Measurements from ENCODE around the gene FUT2. TPM values are rescaled to one million over a fixed set of nuclear protein-coding genes. Genes with fewer than 3 reads are reported as not detected.

FUT2 gene
- total RNA-seq, 1 experiment from 2014 or later: not detected

- peak; percentile 69 for DNase-seq (ENCODE audit: extremely low read depth, low read depth)
Observed at GRCh38 chr19:48746738-48747575, 51.2 kb downstream of the FUT2 start, which contains the start of gene IZUMO1. Gene IZUMO1 (minus strand): TSS chr19:48746909. CDS start chr19:48745859, 1,050 bp downstream.

GRCh38 chr19:48749571-48750198 is 53.9 kb downstream of the FUT2 start:
- DNase-seq (ENCODE audit: extremely low read depth, low read depth): no peak

GRCh38 chr19:48750351-48750750 is 54.6 kb downstream of the FUT2 start:
- no peak for DNase-seq (ENCODE audit: extremely low read depth, low read depth)

GRCh38 chr19:48750771-48751504 is 55.2 kb downstream of the FUT2 start:
- DNase-seq (ENCODE audit: extremely low read depth, low read depth): no peak

GRCh38 chr19:48751845-48752495 is 56.2 kb downstream of the FUT2 start:
- DNase-seq (ENCODE audit: extremely low read depth, low read depth): no peak

- no peak for DNase-seq (ENCODE audit: extremely low read depth, low read depth)
Observed at GRCh38 chr19:48752496-48753365, 57.0 kb downstream of the FUT2 start, which contains the start of gene FUT1. Gene FUT1 (minus strand): TSS chr19:48752641. CDS start chr19:48751281, 1,360 bp downstream.

GRCh38 chr19:48755084-48755641 is 59.4 kb downstream of the FUT2 start, which contains the start of gene FGF21:
Gene FGF21 (plus strand): TSS chr19:48755524. CDS start chr19:48756237, 713 bp downstream.
- DNase-seq (ENCODE audit: extremely low read depth, low read depth): no peak

Other genes with a start within 250 kb of the FUT2 start
- gene GRWD1, start 250.0 kb upstream of the FUT2 start, total RNA-seq (2014; rRNA removed; shearing (Covaris generic)): 19.3 and 26.3 TPM in 2 replicates
- gene KCNJ14, start 240.4 kb upstream of the FUT2 start, total RNA-seq (2014; rRNA removed; shearing (Covaris generic)): 1.8 and 2.0 TPM in 2 replicates
- 22.2 and 26.3 TPM in 2 replicates for gene CYTH2, start 226.6 kb upstream of the FUT2 start, total RNA-seq (2014; rRNA removed; shearing (Covaris generic))
- gene LMTK3, start 184.1 kb upstream of the FUT2 start, total RNA-seq (2014; rRNA removed; shearing (Covaris generic)): 0.05 TPM in 1 of 2 replicates, not detected in the other
- 0.12 TPM in 1 of 2 replicates, not detected in the other for gene SULT2B1, start 143.8 kb upstream of the FUT2 start, total RNA-seq (2014; rRNA removed; shearing (Covaris generic))
- not detected in 2 replicates for gene SPACA4, start 89.2 kb upstream of the FUT2 start, total RNA-seq (2014; rRNA removed; shearing (Covaris generic))
- gene FAM83E, start 80.9 kb upstream of the FUT2 start, total RNA-seq (2014; rRNA removed; shearing (Covaris generic)): 0.57 TPM in 1 of 2 replicates, not detected in the other
- gene RPL18, start 76.8 kb upstream of the FUT2 start, total RNA-seq (2014; rRNA removed; shearing (Covaris generic)): 1,411 and 1,488 TPM in 2 replicates
- 6.7 and 6.9 TPM in 2 replicates for gene SPHK2, start 76.5 kb upstream of the FUT2 start, total RNA-seq (2014; rRNA removed; shearing (Covaris generic))
- gene DBP, start 58.6 kb upstream of the FUT2 start, total RNA-seq (2014; rRNA removed; shearing (Covaris generic)): 3.0 and 3.5 TPM in 2 replicates
- 3.3 and 4.3 TPM in 2 replicates for gene CA11, start 49.8 kb upstream of the FUT2 start, total RNA-seq (2014; rRNA removed; shearing (Covaris generic))
- not detected in 2 replicates for gene NTN5, start 23.0 kb upstream of the FUT2 start, total RNA-seq (2014; rRNA removed; shearing (Covaris generic))
- gene MAMSTR, start 23.8 kb downstream of the FUT2 start, total RNA-seq (2014; rRNA removed; shearing (Covaris generic)): 0.32 and 0.43 TPM in 2 replicates
- gene RASIP1, start 44.6 kb downstream of the FUT2 start, total RNA-seq (2014; rRNA removed; shearing (Covaris generic)): 0.43 and 0.50 TPM in 2 replicates
- 0.15 and 0.52 TPM in 2 replicates for gene IZUMO1, start 50.9 kb downstream of the FUT2 start, total RNA-seq (2014; rRNA removed; shearing (Covaris generic))
- 1.6 and 2.3 TPM in 2 replicates for gene FUT1, start 56.7 kb downstream of the FUT2 start, total RNA-seq (2014; rRNA removed; shearing (Covaris generic))
- gene FGF21, start 59.6 kb downstream of the FUT2 start, total RNA-seq (2014; rRNA removed; shearing (Covaris generic)): not detected in 2 replicates
- 27.6 and 31.2 TPM in 2 replicates for gene BCAT2, start 115.1 kb downstream of the FUT2 start, total RNA-seq (2014; rRNA removed; shearing (Covaris generic))
- gene HSD17B14, start 140.5 kb downstream of the FUT2 start, total RNA-seq (2014; rRNA removed; shearing (Covaris generic)): 1.6 and 2.0 TPM in 2 replicates
- gene PLEKHA4, start 172.6 kb downstream of the FUT2 start, total RNA-seq (2014; rRNA removed; shearing (Covaris generic)): 0.58 and 1.2 TPM in 2 replicates
- gene PPP1R15A, start 176.4 kb downstream of the FUT2 start, total RNA-seq (2014; rRNA removed; shearing (Covaris generic)): 83.3 and 85.6 TPM in 2 replicates
- gene TULP2, start 202.8 kb downstream of the FUT2 start, total RNA-seq (2014; rRNA removed; shearing (Covaris generic)): not detected in 2 replicates
- gene NUCB1, start 204.3 kb downstream of the FUT2 start, total RNA-seq (2014; rRNA removed; shearing (Covaris generic)): 87.9 and 97.4 TPM in 2 replicates
- gene DHDH, start 237.7 kb downstream of the FUT2 start, total RNA-seq (2014; rRNA removed; shearing (Covaris generic)): 0.55 TPM in 1 of 2 replicates, not detected in the other